Endothelial cell of umbilical vein (primary cell): Measurements from ENCODE around the gene SERF2.

Experiments used
- EZH2 ChIP-seq: IDR thresholded peaks from 2 replicates; pipeline ENCODE4 v1.6.1; 2012; ENCODE audit warnings: borderline replicate concordance, low read depth, mild to moderate bottlenecking, moderate library complexity, low read length, inconsistent platforms; ENCODE audit not compliant: severe bottlenecking
- POLR2A ChIP-seq: IDR thresholded peaks from 2 replicates; pipeline ENCODE4 v1.6.1; 2012; ENCODE audit warnings: low read depth, mild to moderate bottlenecking, control low read depth, low read length
- TF ChIP-seq, protein P1 (sequence below), 2 donors: IDR thresholded peaks; 1 replicate in 1 of 2; 2 replicates in 1 of 2; pipeline ENCODE4 v1.5.1; 2011; ENCODE audit warnings: low read length in 2 of 2, mild to moderate bottlenecking in 2 of 2, moderate library complexity in 2 of 2, control low read depth in 1 of 2, inconsistent platforms in 1 of 2, low read depth in 1 of 2; ENCODE audit not compliant: insufficient read depth in 1 of 2; ENCODE audit errors: extremely low read depth in 1 of 2

DNA sequence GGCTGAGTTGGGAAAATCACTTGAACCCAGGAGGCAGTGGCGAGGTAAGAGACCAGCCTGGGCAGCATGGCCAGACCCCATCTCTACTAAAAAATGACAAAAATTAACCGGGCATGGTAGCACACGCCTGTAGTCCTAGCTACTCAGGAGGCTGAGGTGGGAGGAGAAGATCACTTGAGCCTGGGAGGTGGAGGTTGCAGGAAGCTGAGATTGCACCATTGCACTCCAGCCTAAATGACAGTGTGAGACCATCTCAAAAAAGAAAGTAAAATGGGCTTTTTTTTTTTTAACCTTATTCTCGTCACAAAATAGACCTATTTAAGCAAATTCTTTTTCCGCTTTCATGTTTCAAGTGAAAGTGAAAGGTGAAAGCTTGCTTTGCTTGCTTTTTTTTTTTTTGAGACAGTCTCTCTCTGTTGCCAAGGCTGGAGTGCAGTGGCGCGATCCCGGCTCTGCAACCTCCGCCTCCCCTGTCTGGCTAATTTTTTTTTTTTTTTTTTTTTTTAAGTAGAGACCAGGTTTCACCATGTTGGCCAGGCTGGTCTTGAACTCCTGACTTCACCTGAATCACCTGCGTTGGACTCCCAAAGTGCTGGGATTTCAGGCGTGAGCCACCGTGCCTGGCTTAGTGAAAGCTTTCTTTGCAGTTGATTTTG lies 42.3 kb upstream of the SERF2 start:
- no peak for TF ChIP-seq POLR2A
- TF ChIP-seq, protein P1, sequence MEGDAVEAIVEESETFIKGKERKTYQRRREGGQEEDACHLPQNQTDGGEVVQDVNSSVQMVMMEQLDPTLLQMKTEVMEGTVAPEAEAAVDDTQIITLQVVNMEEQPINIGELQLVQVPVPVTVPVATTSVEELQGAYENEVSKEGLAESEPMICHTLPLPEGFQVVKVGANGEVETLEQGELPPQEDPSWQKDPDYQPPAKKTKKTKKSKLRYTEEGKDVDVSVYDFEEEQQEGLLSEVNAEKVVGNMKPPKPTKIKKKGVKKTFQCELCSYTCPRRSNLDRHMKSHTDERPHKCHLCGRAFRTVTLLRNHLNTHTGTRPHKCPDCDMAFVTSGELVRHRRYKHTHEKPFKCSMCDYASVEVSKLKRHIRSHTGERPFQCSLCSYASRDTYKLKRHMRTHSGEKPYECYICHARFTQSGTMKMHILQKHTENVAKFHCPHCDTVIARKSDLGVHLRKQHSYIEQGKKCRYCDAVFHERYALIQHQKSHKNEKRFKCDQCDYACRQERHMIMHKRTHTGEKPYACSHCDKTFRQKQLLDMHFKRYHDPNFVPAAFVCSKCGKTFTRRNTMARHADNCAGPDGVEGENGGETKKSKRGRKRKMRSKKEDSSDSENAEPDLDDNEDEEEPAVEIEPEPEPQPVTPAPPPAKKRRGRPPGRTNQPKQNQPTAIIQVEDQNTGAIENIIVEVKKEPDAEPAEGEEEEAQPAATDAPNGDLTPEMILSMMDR (IDR thresholded peaks at IDR 0.05; ENCODE audit: extremely low read depth in 1 of 2, insufficient read depth in 1 of 2, low read depth in 1 of 2, low read length in 2 of 2) = no peak
- no peak for TF ChIP-seq EZH2
